ENCODE results near the gene DNAH11.
"Not testable (repeated sequence)": the region's sequence is repeated elsewhere in the genome, so short reads cannot be mapped to it uniquely, and the experiment has no call there.

DNAH11 gene

DNA sequence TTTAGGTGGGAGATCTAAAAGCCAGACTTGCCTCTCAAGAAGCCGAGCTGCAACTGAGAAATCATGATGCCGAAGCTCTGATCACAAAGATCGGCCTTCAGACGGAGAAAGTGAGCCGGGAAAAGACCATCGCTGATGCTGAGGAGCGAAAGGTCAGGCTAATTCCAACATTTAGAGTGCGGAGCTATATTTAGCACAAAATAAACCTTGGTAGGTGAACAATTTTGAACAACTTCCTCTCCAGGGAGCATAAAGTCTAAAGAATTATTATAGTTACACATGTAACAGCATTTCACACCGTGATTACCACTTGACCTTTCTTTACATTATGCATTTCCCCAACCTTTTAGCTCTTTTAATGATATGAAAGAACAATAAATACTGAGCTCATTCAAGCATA is 236.1 kb downstream of the DNAH11 start:
- no peak for DNase-seq

DNA sequence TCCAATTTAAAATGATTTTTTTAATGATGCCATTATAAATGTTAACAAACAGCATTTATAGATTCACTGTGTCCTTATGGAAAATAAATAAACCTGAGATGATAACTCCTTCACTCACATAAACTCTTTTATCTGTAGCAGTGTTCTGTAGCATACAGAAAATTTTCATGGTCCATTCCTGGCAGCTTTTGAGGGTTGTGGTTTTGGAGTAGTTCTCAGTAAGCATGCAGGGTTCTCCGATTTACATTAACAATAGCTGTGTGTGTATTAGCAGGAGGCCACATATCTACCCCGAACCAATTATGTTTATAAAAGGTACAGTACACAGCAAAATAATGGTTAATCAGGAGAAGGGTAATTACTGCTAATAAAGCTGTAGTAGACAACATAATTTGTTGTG is 240.2 kb downstream of the DNAH11 start:
- no peak for DNase-seq

DNA sequence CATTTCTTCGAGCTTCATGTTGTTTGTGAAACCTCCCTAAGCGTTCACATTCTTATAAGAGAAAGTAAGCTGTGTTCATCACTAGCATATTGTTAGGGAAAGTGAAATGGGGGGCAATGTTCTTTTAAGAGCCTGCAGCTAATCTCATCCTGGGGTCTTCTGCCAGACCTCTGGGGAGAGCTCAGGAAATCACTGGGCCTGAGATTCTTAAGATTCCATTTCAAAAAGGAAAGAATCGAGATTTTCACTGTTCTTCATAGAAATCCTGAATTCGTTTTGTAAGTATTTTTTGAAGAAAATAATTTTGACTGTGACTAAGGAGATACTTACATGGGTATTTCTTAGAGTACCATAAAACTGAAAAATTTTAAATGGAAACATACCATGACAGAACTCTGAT is 242.2 kb downstream of the DNAH11 start:
- DNase-seq = no peak

DNA sequence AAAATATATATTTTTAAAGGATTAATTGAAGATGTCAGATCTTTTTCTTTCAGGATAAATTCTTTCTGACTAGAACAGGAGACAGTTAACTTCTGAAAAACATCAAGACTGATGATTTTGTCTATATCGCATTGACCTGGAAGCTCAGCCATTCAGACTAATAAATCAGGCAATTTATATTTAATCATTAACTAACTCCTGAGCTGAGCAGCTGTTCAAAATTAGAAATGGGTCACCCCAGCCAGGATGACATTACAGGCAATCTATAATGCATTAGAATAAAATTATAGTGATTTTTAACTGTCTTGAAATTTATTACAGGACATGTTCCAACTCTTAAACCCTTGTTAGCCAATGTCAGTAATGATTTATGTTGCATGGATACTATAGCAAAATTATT is 263.0 kb downstream of the DNAH11 start:
- DNase-seq = no peak

DNA sequence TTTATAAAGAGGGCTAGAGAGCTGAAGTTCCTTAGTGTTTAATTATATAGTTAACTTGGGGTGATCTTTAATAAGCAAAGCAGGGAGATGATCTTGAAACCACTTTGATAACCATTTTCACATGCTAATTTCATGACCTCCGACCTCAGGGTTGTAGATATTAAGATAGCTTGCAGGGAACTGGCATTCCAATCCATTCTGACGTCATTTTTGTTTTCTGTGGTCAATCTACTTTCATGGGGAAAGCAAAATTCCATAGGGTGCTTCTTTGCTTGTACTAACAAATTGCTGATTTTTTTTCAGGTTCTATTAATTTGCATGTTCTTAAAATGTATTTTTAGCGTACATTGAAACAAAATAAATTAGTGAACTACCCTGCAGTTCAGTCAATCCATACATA is 263.5 kb downstream of the DNAH11 start:
- DNase-seq = no peak

DNA sequence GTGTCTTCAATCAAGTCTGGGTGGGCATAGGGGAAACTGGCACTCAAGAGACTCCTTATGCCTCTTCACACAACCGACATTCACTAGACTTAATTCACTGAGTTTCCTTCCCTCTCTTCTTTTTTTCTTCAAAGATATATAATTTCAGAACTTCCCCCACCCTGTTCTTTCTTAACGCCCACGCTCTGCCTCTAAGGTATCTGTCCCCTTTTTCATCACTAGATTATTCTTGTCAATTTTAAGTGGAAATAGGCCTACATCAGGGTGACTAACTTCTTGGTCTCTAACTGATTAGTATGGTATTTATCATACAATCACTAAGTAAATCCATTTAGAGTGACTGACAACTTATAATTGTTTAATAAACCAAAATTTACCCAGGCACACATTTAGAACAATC is 276.2 kb downstream of the DNAH11 start:
- DNase-seq = no peak

DNA sequence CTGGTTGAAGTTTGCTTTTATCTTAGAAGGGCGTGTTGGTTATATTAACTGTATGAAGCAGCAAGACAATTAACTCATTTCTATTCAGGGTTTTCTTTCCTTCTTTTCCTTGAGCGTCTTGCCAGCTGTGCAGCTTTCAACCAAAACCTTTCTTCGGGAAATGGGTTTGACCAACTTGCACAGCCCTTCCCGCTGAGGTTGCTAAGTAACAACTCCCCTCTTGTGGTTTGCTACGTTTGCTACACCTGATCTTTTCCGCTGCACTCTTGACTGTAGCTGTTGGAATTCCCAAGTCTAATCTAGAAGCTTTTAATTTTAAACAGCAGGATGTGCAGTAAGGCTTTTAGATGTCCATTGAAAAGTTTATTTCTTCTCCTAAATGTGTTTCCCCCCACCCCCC is 286.0 kb downstream of the DNAH11 start:
- DNase-seq = no peak

DNA sequence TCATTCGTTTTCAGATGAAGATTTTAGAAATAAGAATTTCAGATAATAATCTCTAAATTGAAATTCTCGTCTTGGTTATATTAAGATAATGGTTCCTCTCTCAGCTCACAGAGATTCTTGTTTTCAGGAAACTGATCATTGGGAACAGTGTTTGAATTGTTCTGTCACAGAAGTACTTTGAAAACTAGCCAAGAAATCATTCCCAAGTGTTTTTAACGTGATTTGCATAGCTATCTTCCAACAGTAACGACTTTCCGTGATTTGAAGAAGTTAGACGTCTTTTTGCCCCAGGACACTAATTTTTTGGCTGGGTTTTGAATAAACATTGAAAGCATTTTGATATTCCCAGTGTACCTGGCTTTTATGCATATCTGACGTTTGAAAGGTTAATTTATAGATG is 286.9 kb downstream of the DNAH11 start:
- no peak for DNase-seq

DNA sequence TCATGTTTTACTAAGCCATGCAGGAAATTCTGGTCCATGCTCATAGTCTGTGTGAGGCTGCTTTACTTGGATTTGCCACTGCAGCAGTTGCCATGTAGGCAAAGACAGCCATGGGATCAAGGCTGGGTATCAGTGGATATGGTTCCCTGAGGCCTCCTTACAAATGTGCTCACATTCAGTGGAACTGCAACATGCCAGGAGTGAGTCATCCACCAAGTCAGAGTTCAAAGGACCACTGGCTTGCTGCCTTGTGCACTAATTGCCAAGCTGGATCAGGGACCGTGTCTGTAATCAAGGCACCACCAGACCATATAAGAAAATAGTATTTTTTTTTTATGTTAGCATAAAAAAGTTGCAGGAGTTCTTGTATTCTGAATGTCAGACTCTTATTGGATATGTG is 301.9 kb downstream of the DNAH11 start:
- no peak for DNase-seq

DNA sequence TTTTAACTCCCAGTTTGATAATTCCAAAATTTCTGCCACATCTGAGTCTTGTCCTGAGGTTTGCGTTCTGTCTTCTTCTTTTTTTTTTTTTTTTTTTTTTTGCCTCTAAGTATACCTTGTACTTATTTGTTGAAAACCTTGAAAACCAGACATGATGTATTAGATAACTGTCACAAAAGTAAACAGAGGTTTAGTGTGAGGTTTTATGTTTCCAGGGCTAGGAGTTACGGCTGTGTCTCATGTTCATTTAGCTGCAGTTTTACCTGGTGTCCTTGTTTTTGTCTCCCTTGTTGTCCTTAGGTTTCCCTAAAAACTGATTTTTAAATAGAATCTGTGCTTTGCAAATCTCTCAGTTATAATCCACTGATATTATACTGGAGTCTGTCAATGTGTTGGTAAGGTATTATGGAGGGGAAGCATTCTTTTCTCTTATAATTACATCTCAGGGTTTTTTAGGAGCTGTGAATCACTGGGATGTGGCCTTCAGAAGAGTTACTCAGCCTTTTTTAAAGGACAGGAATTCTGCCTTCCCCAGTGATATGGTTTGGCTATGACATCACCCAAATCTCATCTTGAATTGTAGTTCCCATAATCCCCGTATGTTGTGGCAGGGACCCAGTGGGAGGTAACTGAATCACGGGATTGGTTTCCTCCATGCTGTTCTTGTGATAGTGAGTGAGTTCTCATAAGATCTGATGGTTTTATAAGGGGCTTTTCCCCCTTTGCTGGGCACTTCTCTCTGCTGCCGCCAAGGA is 307.9 kb downstream of the DNAH11 start:
- no peak for DNase-seq

DNA sequence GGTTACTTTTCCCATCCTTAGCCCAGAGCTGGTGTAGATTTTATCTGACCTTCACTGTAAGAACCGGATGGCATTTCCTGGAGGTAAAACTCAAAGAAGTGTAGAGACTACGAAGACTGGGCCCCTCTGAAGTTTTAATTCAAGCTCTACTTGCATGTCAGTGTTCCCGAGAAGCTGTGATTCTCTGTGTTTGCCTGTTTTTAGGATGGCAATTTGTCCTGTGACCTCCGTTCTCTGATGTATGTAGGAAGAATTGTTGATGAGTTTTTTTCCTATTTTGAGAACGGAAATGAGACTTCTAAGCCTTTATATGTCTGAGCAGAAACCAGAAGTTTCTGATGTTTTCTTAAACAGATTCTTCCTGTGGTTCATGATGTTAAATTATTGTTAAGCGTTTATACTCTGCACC is 308.7 kb downstream of the DNAH11 start:
- DNase-seq = no peak

DNA sequence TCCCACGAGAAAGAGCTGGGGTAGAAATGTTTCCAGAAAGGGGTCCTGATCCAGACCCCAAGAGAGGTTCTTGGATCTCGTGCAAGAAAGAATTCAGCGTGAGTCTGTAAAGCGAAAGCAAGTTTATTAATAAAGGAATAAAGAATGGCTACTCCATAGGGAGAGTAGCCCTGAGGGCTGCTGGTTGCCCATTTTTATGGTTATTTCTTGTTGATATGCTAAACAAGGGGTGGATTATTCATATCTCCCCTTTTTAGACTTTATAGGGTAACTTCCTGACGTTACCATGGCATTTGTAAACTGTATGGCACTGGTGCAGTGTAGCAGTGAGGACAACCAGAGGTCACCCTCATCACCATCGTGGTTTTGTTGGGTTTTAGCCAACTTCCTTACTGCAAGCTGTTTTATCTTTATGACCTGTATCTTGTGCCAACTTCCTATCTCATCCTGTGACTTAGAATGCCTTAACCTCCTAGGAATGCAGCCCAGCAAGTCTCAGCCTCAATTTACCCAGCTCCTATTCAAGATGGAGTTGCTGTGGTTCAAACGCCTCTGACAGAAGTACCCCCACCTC is 322.9 kb downstream of the DNAH11 start:
- not testable (repeated sequence) for DNase-seq

DNA sequence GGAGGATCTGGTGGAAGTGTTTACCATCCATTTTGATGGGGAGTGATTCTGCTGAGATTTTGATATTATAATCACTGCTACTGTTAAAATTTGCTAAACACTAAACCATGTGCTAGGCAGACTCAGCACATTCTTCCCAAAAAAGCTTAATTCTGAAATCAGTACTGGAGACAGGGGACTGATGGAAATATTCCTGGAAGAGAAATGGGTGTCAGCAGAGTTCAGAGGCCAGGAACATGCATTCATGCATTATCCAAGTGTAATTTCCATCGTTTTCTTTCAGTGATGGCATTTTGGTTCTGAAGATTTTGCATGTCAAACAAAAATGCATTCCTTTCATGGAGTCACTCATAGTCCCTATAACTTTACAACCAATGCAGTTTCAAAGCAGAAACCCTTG is 323.9 kb downstream of the DNAH11 start:
- no peak for DNase-seq

DNA sequence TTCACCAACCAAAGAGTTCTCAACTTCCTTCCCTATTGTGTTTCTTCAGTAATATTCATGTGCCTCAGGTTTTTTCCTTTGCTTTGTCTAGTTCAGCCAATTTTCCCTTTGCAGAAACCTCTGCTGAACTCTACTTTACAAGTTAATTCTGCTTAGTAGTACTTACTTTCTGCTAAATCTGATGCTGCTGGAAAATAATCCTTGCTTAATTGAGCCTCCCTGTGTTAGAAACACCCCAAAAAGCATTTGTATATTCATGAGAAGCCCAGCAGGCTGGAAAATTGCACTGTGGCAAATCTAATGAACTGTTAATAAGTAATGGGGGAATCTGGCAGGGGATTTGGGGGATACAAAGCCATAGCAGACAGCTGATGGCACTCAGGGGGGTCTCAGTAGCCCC is 324.4 kb downstream of the DNAH11 start:
- no peak for DNase-seq

DNA sequence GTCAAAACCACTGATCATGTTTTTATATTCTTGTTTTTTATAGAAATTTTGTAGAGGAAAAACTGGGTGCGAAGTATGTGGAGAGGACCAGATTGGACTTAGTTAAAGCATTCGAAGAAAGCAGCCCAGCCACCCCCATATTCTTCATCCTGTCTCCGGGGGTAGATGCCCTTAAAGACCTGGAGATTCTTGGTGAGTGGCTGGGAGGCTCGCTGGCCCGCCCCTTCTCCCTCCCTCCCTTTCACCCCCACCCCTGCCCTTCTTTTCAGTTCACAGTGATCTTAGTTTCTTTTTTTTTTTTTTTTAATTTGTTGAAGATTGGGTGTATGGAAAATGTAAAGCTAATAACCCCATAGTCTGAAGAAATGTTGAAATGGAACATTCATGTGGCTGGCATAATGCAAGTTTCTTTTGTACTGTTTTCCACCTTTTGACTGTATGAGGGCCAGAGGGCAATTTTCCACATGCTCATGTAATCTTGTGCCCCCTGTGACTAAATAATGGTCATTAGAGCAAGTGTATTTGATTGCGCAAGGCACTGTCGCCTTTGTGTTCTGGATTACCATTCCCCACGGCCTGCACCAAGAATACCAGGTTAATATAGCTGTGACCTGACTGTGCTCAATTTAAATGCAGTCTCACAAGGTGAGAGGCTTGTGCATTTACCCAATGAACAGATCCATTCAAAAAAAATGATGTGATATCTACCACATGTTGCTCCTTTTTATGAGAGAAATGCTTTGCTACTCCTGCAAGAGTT is 325.2 kb downstream of the DNAH11 start:
- DNase-seq = no peak

DNA sequence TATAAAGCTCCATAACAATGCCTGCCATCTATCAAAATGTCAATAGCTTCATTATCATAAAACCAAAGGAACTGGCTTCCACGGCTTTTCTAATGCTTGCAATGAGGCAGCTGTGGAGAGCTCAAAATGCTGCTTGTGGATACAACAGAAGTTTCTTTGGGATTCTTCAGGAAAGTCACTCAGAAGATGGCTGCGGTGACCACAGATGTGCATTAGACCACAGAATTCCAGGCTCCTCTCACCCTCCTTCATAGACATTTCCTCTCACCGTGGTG is 325.7 kb downstream of the DNAH11 start:
- DNase-seq = no peak

DNA sequence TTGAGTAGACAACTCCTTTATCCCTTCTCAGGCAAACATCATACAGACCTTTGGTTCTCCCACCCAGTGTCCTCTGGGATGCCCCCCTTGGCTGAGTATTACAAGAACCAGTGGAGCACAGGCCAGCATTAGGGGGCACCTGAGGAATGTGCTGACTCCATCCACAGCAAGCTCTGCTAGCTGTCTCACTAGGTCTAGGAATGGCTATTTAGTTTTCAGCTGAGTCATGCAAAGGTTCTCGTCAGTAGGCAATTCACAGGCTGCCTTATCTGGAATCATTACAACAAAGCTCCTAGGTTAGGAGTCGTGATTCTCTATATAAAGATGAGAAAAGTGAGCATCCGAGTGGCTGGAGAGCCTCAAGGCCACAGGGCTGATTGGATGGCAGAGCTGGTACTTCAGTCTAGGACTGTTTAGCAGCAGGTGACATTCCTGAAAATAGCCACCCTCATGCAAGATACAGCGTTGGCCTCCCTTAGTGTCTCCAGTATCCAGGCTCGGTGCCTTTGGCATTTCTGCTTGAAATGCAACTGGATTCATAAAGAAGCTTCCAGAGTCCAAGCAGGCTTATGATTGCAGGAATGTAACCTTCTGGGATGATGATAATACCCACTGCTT is 327.1 kb downstream of the DNAH11 start:
- no peak for DNase-seq

DNA sequence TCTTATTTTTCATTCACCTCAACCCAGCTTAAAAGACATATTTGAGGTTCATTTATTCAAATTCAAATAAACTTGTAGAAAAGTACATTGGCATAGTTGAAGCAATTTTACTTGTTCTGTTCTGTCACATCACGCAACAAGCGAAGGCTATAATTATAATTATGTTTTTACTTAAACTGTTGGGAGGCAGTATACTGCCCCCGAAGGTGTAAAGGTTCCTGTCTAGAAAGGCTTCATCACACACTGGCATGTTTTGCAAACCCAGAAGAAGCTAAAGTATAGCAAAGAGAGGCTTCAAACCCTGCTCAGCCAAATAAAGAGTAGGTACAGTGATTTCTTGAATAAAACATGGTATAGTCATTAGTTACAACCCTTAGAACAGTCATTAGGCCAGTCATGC is 340.2 kb downstream of the DNAH11 start:
- DNase-seq = no peak

DNA sequence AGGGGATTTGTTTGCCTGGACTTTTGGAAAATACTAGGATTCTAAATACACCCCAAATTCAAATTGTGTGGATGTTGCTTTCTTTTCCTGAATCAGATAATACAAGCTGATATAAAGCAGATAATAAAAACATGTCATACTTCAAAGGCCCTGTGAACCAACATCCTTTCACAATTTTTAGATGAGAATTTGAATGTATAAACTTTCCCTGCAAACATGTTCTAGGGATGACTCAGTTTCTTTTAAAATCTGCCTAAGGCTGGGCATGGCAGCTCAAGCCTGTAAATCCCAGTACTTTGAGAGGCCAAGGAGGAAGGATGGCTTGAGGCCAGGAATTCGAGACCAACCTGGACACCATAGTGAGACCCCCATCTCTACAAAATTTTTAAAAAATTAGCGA is 340.7 kb downstream of the DNAH11 start:
- not testable (repeated sequence) for DNase-seq

DNA sequence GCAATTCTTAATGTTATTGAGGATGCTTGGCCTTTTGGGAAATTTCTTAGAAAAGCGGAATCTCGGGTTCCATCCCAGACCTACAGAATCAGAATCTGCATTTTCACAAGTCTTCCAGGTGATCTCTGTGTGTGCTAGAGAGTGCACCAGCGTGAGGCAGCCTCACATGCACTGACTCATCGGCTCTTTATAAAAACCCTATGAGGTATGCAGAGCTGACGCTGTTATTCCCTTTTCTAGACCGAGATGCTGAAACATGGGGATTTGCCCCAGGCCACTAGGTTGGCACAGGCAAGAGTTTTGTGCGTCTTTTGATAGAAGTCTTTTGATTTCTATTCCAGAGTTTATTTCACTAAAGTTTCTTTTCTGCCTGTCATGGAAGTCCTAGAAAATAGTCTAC is 341.7 kb downstream of the DNAH11 start:
- DNase-seq = no peak

DNA sequence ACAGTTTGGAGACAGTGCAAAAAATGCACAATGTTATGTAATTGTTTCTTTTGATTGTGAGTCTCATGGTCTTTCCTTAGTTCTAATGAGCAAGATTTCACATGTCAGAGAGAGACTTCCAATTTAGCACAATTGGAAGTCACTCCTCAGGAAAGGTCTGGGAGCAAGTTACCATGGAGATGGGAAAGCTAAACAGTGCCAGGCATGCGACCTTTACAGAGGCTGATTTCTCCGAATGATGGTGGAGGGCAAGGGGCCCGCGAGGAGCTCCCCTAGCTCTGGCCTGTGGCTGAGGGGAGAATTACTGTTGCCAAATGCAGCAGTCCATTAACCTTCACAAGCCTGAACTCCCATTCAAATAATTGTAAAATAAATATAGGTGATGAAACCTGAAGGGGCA is 343.6 kb downstream of the DNAH11 start:
- no peak for DNase-seq

DNA sequence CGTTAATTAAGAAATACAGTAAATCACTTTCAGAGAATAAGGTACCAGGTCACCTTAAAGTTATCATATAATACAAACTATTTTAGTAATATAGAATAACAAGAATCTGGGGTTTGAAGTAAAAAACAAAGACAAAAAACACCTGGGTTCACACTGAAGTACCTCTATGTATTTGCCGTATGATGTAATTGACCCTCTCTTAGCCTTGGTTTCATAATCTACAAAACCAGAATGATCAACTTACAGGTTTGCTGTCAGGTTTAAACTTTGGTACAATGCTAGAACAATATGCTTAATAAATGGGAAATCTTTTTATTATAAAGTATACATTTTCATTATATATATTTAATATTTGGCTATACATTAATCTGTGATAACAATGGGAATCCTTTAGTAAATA is 344.5 kb downstream of the DNAH11 start:
- DNase-seq = no peak

DNA sequence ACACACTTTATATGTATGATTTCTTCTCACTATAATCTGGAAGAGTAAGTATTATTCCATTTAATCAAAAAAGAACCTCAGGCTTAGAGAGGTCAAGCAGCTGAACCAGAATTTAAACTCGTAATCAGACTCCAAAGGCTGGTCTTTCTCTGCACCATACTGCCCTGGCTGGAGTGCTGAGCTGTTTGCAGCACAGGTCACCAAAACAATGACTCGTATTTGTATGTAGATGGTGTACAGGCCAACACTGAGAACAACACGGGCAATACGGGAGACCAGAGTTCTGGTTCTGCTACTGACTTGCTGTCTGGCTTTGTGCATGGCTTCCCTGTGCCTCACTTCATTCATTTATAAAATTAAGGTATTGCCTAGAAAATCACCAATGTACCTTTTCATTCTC is 344.9 kb downstream of the DNAH11 start:
- no peak for DNase-seq

DNA sequence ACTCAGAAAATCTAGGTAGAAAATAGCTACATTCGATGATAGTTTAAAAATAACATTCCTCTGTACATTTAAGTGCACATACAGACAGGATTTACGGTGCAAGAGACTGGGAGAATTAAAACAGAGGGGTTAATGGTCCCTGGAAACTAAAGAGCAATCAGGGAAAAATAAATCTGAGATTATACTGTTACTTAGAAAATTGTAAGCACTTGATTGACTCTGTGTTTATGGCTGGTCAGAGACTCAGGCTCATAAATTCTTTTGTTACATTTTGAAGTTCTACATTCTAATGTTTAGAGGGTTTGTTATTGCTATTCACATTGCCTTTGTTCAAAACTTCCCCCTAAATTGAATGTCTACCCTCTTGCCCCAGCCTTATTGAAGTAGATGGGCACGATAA is 348.5 kb downstream of the DNAH11 start:
- no peak for DNase-seq

Data from NCI-H2029 (cell line).